Stomach (tissue), 19 donors: Measurements from ENCODE around the gene ADAM11. TPM values are rescaled to one million over a fixed set of nuclear protein-coding genes. Genes with fewer than 3 reads are reported as not detected.
"Not testable (repeated sequence)": the region's sequence is repeated elsewhere in the genome, so short reads cannot be mapped to it uniquely, and the experiment has no call there.

Experiments used
- DNase-seq, 2 donors: peaks; one replicate each; pipeline versions ENCODE4 v3.0.0 to v3.0.0-alpha.2; 2013 to 2019
- H3K27ac ChIP-seq, 5 donors: fragments of 200-600 bp in 4 of 5; sonication (generic) in 4 of 5; one replicate each; pipeline ENCODE4 v1.5.1; 2013 to 2019; ENCODE audit warnings: mild to moderate bottlenecking in 1 of 5, moderate library complexity in 1 of 5
- H3K27me3 ChIP-seq, 3 donors: fragments of 200-600 bp; sonication (generic); one replicate each; pipeline ENCODE4 v1.5.1; 2017 to 2019; ENCODE audit warnings: mixed run types in 1 of 3
- H3K36me3 ChIP-seq, 4 donors: fragments of 200-600 bp; sonication (generic); 1 replicate in 3 of 4; 2 replicates in 1 of 4; pipeline ENCODE4 v1.5.1; 2016 to 2019
- H3K4me1 ChIP-seq, 4 donors: fragments of 200-600 bp; sonication (generic); one replicate each; pipeline ENCODE4 v1.5.1; 2016 to 2019
- H3K4me3 ChIP-seq, 4 donors: fragments of 200-600 bp; sonication (generic) in 3 of 4; one replicate each; pipeline ENCODE4 v1.5.1; 2016 to 2019; ENCODE audit warnings: mild to moderate bottlenecking in 1 of 4
- H3K9me3 ChIP-seq, 4 donors: fragments of 200-600 bp; sonication (generic); one replicate each; pipeline ENCODE4 v1.5.1; 2016 to 2019
- CTCF ChIP-seq, 7 experiments: fragments of 450-650 bp in 4 of 7; fragments of 200-600 bp in 3 of 7; sonication (generic) in 3 of 7; IDR thresholded peaks; one replicate each; pipeline ENCODE4 v1.5.1; 2016 to 2019; ENCODE audit warnings: antibody characterized with exemption in 7 of 7, control low read depth in 2 of 7, mild to moderate bottlenecking in 1 of 7
- EP300 ChIP-seq: sonication (generic); formaldehyde crosslinking; IDR thresholded peaks from one replicate; pipeline ENCODE4 v1.6.1; 2017; ENCODE audit warnings: antibody characterized with exemption
- POLR2A ChIP-seq, 4 donors: fragments of 450-650 bp; IDR thresholded peaks; one replicate each; pipeline ENCODE4 v1.6.1; 2016; ENCODE audit warnings: antibody characterized with exemption in 4 of 4, control low read depth in 2 of 4, mild to moderate bottlenecking in 1 of 4, moderate library complexity in 1 of 4
- POLR2AphosphoS5 ChIP-seq, 3 donors: sonication (generic); formaldehyde crosslinking; IDR thresholded peaks; one replicate each; pipeline ENCODE4 v1.6.1; 2016; ENCODE audit warnings: antibody characterized with exemption in 3 of 3
- WGBS, 5 donors: extraction: QIAGEN DNeasy Blood & Tissue Kit in 3 of 5; methylation state at CpG; one replicate each; pipeline versions ENCODE4 v1.1.5 to v1.1.7; 2013 to 2018; 5-methylcytosine and 5-hydroxymethylcytosine counted together
- intact Hi-C: fragments of 100-400 bp; cut with DNase I; formaldehyde crosslinking; loops from one replicate; pipeline ENCODE4 v1.15.1; 2023; ENCODE audit warnings: low total_unique reads
- long read RNA-seq, 10 donors: transcript quantifications; one replicate each; lab custom pipeline, GENCODE V29; 2026
- polyA plus RNA-seq, 3 donors: library from polyadenylated mRNA; stranded (reverse); fragments of 200-250 nt; gene quantifications; one replicate each; pipeline ENCODE4 v1.2.3, GENCODE V29; 2013
- total RNA-seq, 5 donors: library from RNA; depleted of rRNA; stranded (reverse); fragments of >200 nt; gene quantifications; one replicate each; pipeline versions ENCODE4 v1.1.0 to v1.2.3, GENCODE V29; 2014 to 2016
- donor health status: healthy with polysubstance abuse.
- donor health status: Bipolar disorder and iron deficiency.
- donor health status: healthy.

The ADAM11 gene, protein sequence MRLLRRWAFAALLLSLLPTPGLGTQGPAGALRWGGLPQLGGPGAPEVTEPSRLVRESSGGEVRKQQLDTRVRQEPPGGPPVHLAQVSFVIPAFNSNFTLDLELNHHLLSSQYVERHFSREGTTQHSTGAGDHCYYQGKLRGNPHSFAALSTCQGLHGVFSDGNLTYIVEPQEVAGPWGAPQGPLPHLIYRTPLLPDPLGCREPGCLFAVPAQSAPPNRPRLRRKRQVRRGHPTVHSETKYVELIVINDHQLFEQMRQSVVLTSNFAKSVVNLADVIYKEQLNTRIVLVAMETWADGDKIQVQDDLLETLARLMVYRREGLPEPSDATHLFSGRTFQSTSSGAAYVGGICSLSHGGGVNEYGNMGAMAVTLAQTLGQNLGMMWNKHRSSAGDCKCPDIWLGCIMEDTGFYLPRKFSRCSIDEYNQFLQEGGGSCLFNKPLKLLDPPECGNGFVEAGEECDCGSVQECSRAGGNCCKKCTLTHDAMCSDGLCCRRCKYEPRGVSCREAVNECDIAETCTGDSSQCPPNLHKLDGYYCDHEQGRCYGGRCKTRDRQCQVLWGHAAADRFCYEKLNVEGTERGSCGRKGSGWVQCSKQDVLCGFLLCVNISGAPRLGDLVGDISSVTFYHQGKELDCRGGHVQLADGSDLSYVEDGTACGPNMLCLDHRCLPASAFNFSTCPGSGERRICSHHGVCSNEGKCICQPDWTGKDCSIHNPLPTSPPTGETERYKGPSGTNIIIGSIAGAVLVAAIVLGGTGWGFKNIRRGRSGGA
- total RNA-seq: 10 to 100 TPM in 1 of 5 donors, 1 to 10 TPM in 1, under 1 TPM in 1, not detected in 2; 0.73 to 57.6 (median 1.7) TPM
- under 1 TPM in 2 of 3 donors, not detected in 1; 0.19 to 0.35 TPM for polyA plus RNA-seq
- long read RNA-seq, donor 1: 0 reads
- long read RNA-seq, donor 2: 0 reads
- long read RNA-seq, donor 3: 0 reads
- long read RNA-seq, donor 4: 0 reads
- long read RNA-seq, donor 5: 0 reads
- long read RNA-seq, donor 6: 0 reads
- long read RNA-seq, donor 7: 0 reads
- long read RNA-seq, donor 8: 0 reads
- long read RNA-seq, donor 9: 0 reads
- long read RNA-seq, donor 10: 0 reads

DNA sequence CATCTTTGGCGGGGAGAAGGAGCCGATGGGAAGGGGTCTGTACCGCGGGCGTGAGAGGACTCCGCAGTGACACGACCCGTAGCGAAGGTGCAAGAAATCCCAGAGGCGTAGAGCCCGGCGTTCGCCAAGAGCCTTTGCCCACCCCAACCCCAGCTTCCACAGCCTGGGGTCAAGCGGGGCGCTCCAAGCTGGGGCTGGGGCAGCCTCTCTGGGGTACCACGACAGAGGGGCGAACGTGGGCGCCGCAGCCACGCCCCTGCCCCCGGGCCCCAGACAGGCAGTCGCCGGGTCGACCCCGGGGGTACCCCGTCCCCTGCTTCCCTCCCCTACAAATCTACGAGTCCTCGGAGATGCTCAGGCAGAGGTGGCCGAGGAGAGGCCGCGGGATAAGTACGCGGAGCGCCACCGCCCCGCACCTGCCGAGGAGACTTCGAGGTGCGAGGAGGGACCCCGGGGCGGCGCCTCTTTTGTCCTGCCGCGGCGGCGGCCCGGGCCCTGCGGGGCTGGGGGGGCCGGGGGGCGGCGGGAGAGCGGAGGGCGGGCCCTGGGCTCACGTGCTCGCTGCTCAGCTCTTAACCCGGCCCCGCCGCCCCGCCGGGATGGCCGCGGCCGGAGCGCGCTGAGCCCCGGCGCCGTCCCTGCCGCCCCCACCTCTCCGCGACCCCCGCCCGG is at the start of gene ADAM11:
Gene ADAM11 (plus strand): TSS at position 575 of the 672 bp plus-strand sequence. CDS start 212 bp downstream, outside the sequence.
- DNase-seq: peak in 1 of 2 donors; percentile 58
- 5 to 31% (median 9%) methylated on average over 15 to 70 of the region's 74 CpGs for WGBS, 5 donors
- intact Hi-C loops: no loop called here
- Histone ChIP-seq H3K9me3 (no peaks in the 10 kb centered on the region), H3K27me3 (peaks cover 0 to 59% (median 38%) of the 10 kb centered on the region in 3 donors), H3K36me3 (no peaks in the 10 kb centered on the region), H3K4me3 (peak within 1 kb of the TSS; percentile 44 to 60 (median 50)), H3K27ac (no peak within 1 kb of the TSS), H3K4me1 (peaks cover 13 to 17% (median 14%) of the 10 kb centered on the region in 4 donors)
- no peak for TF ChIP-seq POLR2A (IDR thresholded peaks at IDR 0.05)
- TF ChIP-seq EP300: no peak
- no peak for TF ChIP-seq CTCF (IDR thresholded peaks at IDR 0.05)
- TF ChIP-seq POLR2AphosphoS5 (IDR thresholded peaks at IDR 0.05): no peak

GRCh38 chr17:44719444-44719843 is 39.3 kb upstream of the ADAM11 start:
- TF ChIP-seq EP300 (no peak), POLR2AphosphoS5 (IDR thresholded peaks at IDR 0.05) (no peak), POLR2A (IDR thresholded peaks at IDR 0.05) (no peak)
- 91 to 100% (median 97%) methylated on average over 1 of the region's 1 CpG for WGBS, 5 donors

DNA sequence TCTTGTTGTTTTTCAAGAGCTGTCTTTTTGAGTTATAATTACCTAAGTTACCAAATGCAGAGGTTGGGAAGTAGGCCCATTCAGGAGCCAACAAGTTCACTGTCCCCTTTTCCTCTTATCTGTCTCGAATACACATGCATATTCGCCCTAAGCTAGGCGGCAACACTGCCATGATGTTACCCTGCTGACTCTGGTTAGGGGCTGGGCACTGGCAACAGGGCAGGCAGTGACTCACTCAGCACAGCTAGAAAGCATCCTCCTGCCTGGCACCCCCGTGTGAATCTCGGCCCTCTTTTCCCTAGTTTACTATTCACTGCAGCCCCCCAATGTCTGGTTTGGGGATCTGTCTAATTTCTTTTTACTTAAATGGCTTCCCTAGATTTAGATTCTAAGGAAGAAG is 36.5 kb upstream of the ADAM11 start:
- DNase-seq: no peak
- Histone ChIP-seq H3K27me3 (no peaks in the 10 kb centered on the region), H3K9me3 (no peaks in the 10 kb centered on the region), H3K36me3 (peaks cover 5 to 47% (median 32%) of the 10 kb centered on the region in 4 donors), H3K27ac (no peak overlapping the region), H3K4me3 (no peak overlapping the region), H3K4me1 (no peaks in the 10 kb centered on the region)
- WGBS, 5 donors: 83 to 94% (median 91%) methylated on average over 5 of the region's 5 CpGs
- intact Hi-C loops: no loop called here
- no peak for TF ChIP-seq CTCF (IDR thresholded peaks at IDR 0.05)
- TF ChIP-seq POLR2AphosphoS5 (IDR thresholded peaks at IDR 0.05): no peak
- TF ChIP-seq POLR2A (IDR thresholded peaks at IDR 0.05): no peak
- no peak for TF ChIP-seq EP300

More at GRCh38 chr17:44719444-44719843, 39.3 kb upstream of the ADAM11 start:
- H3K9me3 ChIP-seq: no peaks in the 10 kb centered on the region
- H3K27ac ChIP-seq: no peak overlapping the region
- H3K27me3 ChIP-seq: no peaks in the 10 kb centered on the region
- DNase-seq: no peak
- no peak overlapping the region for H3K4me3 ChIP-seq
- H3K4me1 ChIP-seq: no peaks in the 10 kb centered on the region
- intact Hi-C loops: no loop called here
- H3K36me3 ChIP-seq: peaks cover 5 to 50% (median 30%) of the 10 kb centered on the region in 4 donors

DNA sequence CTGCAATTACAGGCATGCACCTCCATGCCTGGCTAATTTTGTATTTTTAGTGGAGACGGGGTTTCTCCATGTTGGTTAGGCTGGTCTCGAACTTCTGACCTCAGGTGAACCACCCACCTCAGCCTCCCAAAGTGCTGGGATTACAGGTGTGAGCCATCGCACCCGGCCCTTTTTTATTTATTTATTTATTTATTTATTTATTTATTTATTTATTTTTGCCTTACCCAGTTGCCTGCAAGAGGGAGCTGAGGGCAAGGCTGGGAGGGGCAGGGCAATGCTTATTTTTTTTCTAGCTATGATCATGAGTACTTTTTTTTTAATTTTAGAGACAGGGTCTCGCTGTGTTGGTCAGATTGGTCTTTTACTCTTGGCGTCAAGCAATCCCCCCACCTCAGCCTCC is 32.7 kb upstream of the ADAM11 start:
- H3K36me3 ChIP-seq: peaks cover 10 to 59% (median 40%) of the 10 kb centered on the region in 4 donors
- H3K4me3 ChIP-seq, DNase-seq, H3K4me1 ChIP-seq, H3K27me3 ChIP-seq, H3K9me3 ChIP-seq, intact Hi-C loops, H3K27ac ChIP-seq: not testable (repeated sequence)
- 94 to 97% (median 97%) methylated on average over 6 of the region's 6 CpGs for WGBS, 5 donors

DNA sequence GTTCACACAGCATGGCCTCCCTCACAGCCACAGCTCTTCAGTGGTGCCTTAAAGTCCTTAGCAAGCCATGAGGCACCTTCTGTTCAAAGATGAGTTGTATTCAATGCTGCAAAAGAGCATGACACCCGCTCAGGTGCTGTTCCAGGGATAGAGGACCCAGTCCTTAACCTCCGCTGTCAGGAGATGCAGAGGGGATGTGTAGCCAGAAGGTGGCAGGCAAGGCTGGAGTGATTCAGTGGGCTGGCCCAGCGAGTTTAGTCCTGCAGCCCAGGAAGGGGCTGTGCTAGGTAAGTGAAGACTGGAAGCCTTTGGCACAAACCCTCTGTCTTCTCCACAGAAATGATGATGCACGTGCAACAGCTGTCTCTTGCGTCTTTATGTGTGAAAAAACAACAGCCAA is 25.0 kb upstream of the ADAM11 start:
- no peak overlapping the region for H3K27ac ChIP-seq
- H3K9me3 ChIP-seq: no peaks in the 10 kb centered on the region
- H3K4me1 ChIP-seq: no peaks in the 10 kb centered on the region
- peaks cover 5 to 58% (median 26%) of the 10 kb centered on the region in 4 donors for H3K36me3 ChIP-seq
- WGBS, 5 donors: 77 to 83% (median 79%) methylated on average over 5 of the region's 5 CpGs
- no peak for TF ChIP-seq POLR2AphosphoS5 (IDR thresholded peaks at IDR 0.05)
- no peak for TF ChIP-seq CTCF (IDR thresholded peaks at IDR 0.05)
- TF ChIP-seq EP300: no peak
- TF ChIP-seq POLR2A (IDR thresholded peaks at IDR 0.05): no peak
- DNase-seq: no peak
- no peaks in the 10 kb centered on the region for H3K27me3 ChIP-seq
- no peak overlapping the region for H3K4me3 ChIP-seq
- intact Hi-C loops: no loop called here
